ENCODE results near the gene GPR75. TPM values are rescaled to one million over a fixed set of nuclear protein-coding genes. Genes with fewer than 3 reads are reported as not detected.

The GPR75 gene
- total and polyA plus RNA-seq, 4 donors, result 0.71 to 2.8 (median 1.1) TPM

DNA sequence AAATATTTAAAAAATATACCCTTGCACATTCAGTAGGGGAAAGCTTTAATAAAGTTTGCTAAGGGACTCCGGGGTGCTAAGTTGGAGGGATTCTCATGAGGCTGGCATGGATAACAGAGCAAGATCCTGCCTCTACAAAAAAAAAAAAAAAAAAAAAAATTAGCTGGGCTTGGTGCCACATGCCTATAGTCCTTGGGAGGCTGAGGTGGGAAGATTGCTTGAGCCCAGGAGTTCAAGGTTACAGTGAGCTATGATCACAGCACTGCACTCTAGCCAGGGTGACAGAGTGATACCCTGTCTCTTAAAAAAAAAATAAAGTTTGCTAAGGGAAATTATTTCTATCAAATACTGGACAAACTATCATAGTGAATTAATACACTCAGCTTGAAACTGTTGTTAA lies 17.3 kb upstream of the GPR75 start:
- no peak for TF ChIP-seq CTCF (IDR thresholded peaks at IDR 0.05; ENCODE audit: control extremely low read depth, extremely low read depth)
- 35 to 50% methylated on average over 1 of the region's 1 CpG for WGBS, 2 donors
- Histone ChIP-seq H3K4me1 (ENCODE audit: control insufficient read depth in 5 of 5, insufficient read depth in 5 of 5, low read length in 5 of 5) (no peaks in the 10 kb centered on the region), H3K9me3 (ENCODE audit: control insufficient read depth in 4 of 4, insufficient read depth in 3 of 4, low read length in 3 of 4) (no peaks in the 10 kb centered on the region), H3K27me3 (ENCODE audit: control insufficient read depth in 3 of 3, insufficient read depth in 3 of 3, low read length in 2 of 3) (no peaks in the 10 kb centered on the region), H3K9ac (ENCODE audit: insufficient read depth in 1 of 2, low read length in 2 of 2) (no peak overlapping the region), H3K36me3 (ENCODE audit: control insufficient read depth in 4 of 4, insufficient read depth in 4 of 4, low read length in 4 of 4) (peaks cover 6 to 25% (median 18%) of the 10 kb centered on the region in 4 donors), H3K27ac (ENCODE audit: low read depth in 1 of 2, low read length in 1 of 2) (no peak overlapping the region), H3K4me3 (no peak overlapping the region)
- ATAC-seq (ENCODE audit: insufficient read depth, low FRiP score) (no peak), DNase-seq (no peak)

- H3K9me3 ChIP-seq (ENCODE audit: control insufficient read depth in 4 of 4, insufficient read depth in 3 of 4, low read length in 3 of 4), result no peaks in the 10 kb centered on the region
- WGBS, 2 donors, result 91 to 95% methylated on average over 7 of the region's 7 CpGs
- H3K4me1 ChIP-seq (ENCODE audit: control insufficient read depth in 5 of 5, insufficient read depth in 5 of 5, low read length in 5 of 5), result no peaks in the 10 kb centered on the region
- H3K27ac ChIP-seq (ENCODE audit: low read depth in 1 of 2, low read length in 1 of 2), result no peak overlapping the region
- H3K27me3 ChIP-seq (ENCODE audit: control insufficient read depth in 3 of 3, insufficient read depth in 3 of 3, low read length in 2 of 3), result no peaks in the 10 kb centered on the region
- no peak overlapping the region for H3K9ac ChIP-seq (ENCODE audit: insufficient read depth in 1 of 2, low read length in 2 of 2)
- TF ChIP-seq CTCF (IDR thresholded peaks at IDR 0.05; ENCODE audit: control extremely low read depth, extremely low read depth), result no peak
- H3K4me3 ChIP-seq, result no peak overlapping the region
- ATAC-seq (ENCODE audit: insufficient read depth, low FRiP score) (no peak), DNase-seq (no peak)
- H3K36me3 ChIP-seq (ENCODE audit: control insufficient read depth in 4 of 4, insufficient read depth in 4 of 4, low read length in 4 of 4), result peaks cover 6 to 23% (median 16%) of the 10 kb centered on the region in 4 donors
Measured at GRCh38 chr2:53874401-53874950, 14.7 kb upstream of the GPR75 start.

- no peaks in the 10 kb centered on the region for H3K9me3 ChIP-seq (ENCODE audit: control insufficient read depth in 4 of 4, insufficient read depth in 3 of 4, low read length in 3 of 4)
- WGBS, 2 donors, result 96 to 98% methylated on average over 2 of the region's 2 CpGs
- TF ChIP-seq CTCF (IDR thresholded peaks at IDR 0.05; ENCODE audit: control extremely low read depth, extremely low read depth), result no peak
- no peak overlapping the region for H3K9ac ChIP-seq (ENCODE audit: insufficient read depth in 1 of 2, low read length in 2 of 2)
- H3K27me3 ChIP-seq (ENCODE audit: control insufficient read depth in 3 of 3, insufficient read depth in 3 of 3, low read length in 2 of 3), result no peaks in the 10 kb centered on the region
- no peak overlapping the region for H3K4me3 ChIP-seq
- no peak overlapping the region for H3K27ac ChIP-seq (ENCODE audit: low read depth in 1 of 2, low read length in 1 of 2)
- DNase-seq, result no peak
- no peaks in the 10 kb centered on the region for H3K4me1 ChIP-seq (ENCODE audit: control insufficient read depth in 5 of 5, insufficient read depth in 5 of 5, low read length in 5 of 5)
- ATAC-seq (ENCODE audit: insufficient read depth, low FRiP score), result no peak
- peaks cover 10 to 34% (median 20%) of the 10 kb centered on the region in 4 donors for H3K36me3 ChIP-seq (ENCODE audit: control insufficient read depth in 4 of 4, insufficient read depth in 4 of 4, low read length in 4 of 4)
Measured at GRCh38 chr2:53867773-53868172, 8.0 kb upstream of the GPR75 start.

DNA sequence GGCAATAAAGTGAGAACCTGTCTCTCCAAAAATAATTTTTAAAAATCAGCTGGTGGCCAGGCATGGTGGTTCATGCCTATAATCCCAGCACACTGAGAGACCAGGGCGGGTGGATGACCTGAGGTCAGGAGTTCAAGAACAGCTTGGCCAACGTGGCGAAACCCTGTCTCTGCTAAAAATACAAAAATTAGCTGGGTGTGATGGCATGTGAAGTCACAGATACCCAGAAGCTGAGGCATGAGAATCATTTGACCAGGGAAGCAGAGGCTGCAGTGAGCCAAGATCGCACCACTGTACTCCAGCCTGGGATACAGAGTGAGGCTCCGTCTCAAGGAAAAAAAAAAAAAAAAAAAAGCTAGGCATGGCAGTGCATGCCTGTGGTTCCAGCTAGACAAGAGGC lies 7.4 kb upstream of the GPR75 start:
- H3K4me3 ChIP-seq, result no peak overlapping the region
- no peaks in the 10 kb centered on the region for H3K4me1 ChIP-seq (ENCODE audit: control insufficient read depth in 5 of 5, insufficient read depth in 5 of 5, low read length in 5 of 5)
- no peak overlapping the region for H3K9ac ChIP-seq (ENCODE audit: insufficient read depth in 1 of 2, low read length in 2 of 2)
- no peak for TF ChIP-seq CTCF (IDR thresholded peaks at IDR 0.05; ENCODE audit: control extremely low read depth, extremely low read depth)
- H3K27me3 ChIP-seq (ENCODE audit: control insufficient read depth in 3 of 3, insufficient read depth in 3 of 3, low read length in 2 of 3), result no peaks in the 10 kb centered on the region
- 91 to 96% methylated on average over 5 of the region's 5 CpGs for WGBS, 2 donors
- H3K9me3 ChIP-seq (ENCODE audit: control insufficient read depth in 4 of 4, insufficient read depth in 3 of 4, low read length in 3 of 4), result no peaks in the 10 kb centered on the region
- no peak for DNase-seq
- no peak for ATAC-seq (ENCODE audit: insufficient read depth, low FRiP score)
- peaks cover 10 to 34% (median 18%) of the 10 kb centered on the region in 4 donors for H3K36me3 ChIP-seq (ENCODE audit: control insufficient read depth in 4 of 4, insufficient read depth in 4 of 4, low read length in 4 of 4)
- no peak overlapping the region for H3K27ac ChIP-seq (ENCODE audit: low read depth in 1 of 2, low read length in 1 of 2)
